GM12878 (cell line): ENCODE measurements around the gene ATP5ME.

Source experiments
- CEBPB ChIP-seq, 2 experiments: fragments of 150-350 bp in 1 of 2; IDR thresholded peaks; 2 replicates each; pipeline ENCODE4 v1.6.1; 2012 to 2014; ENCODE audit warnings: low read depth in 2 of 2, low read length in 2 of 2, borderline replicate concordance in 1 of 2, inconsistent platforms in 1 of 2
- FOXK2 ChIP-seq: fragments of 450-650 bp; IDR thresholded peaks from 2 replicates; pipeline ENCODE4 v1.6.1; 2017; ENCODE audit warnings: mild to moderate bottlenecking, moderate library complexity
- FOXM1 ChIP-seq: IDR thresholded peaks from 2 replicates; pipeline ENCODE4 v1.6.1; 2012; ENCODE audit warnings: low read depth, mild to moderate bottlenecking, inconsistent platforms, low read length, moderate library complexity
- HDAC2 ChIP-seq: fragments of 200-600 bp; sonication (generic); IDR thresholded peaks from 2 replicates; pipeline ENCODE4 v1.6.1; 2017
- NBN ChIP-seq: fragments of 450-650 bp; IDR thresholded peaks from 2 replicates; pipeline ENCODE4 v1.6.1; 2016
- POLR2A ChIP-seq: IDR thresholded peaks from 2 replicates; pipeline ENCODE4 v1.6.1; 2011; ENCODE audit warnings: low read depth, mild to moderate bottlenecking, low read length
- RAD21 ChIP-seq: IDR thresholded peaks from 2 replicates; pipeline ENCODE4 v1.6.1; 2011; ENCODE audit warnings: mild to moderate bottlenecking, low read depth, low read length, moderate library complexity; ENCODE audit not compliant: insufficient read depth
- RFX5 ChIP-seq: IDR thresholded peaks from 2 replicates; pipeline ENCODE4 v1.6.1; 2011; ENCODE audit warnings: low read depth, low read length, improper control_type of control experiment
- SREBF2 ChIP-seq: IDR thresholded peaks from 2 replicates; pipeline ENCODE4 v1.6.1; 2012; ENCODE audit warnings: mild to moderate bottlenecking, low read length
- ZNF274 ChIP-seq: IDR thresholded peaks from one replicate; pipeline ENCODE4 v1.8.0; 2011; ENCODE audit not compliant: insufficient read length, insufficient read depth
- TF ChIP-seq, protein P1 (sequence below): IDR thresholded peaks from 2 replicates; pipeline ENCODE4 v1.6.1; 2012; ENCODE audit warnings: mild to moderate bottlenecking, low read depth, low read length

DNA sequence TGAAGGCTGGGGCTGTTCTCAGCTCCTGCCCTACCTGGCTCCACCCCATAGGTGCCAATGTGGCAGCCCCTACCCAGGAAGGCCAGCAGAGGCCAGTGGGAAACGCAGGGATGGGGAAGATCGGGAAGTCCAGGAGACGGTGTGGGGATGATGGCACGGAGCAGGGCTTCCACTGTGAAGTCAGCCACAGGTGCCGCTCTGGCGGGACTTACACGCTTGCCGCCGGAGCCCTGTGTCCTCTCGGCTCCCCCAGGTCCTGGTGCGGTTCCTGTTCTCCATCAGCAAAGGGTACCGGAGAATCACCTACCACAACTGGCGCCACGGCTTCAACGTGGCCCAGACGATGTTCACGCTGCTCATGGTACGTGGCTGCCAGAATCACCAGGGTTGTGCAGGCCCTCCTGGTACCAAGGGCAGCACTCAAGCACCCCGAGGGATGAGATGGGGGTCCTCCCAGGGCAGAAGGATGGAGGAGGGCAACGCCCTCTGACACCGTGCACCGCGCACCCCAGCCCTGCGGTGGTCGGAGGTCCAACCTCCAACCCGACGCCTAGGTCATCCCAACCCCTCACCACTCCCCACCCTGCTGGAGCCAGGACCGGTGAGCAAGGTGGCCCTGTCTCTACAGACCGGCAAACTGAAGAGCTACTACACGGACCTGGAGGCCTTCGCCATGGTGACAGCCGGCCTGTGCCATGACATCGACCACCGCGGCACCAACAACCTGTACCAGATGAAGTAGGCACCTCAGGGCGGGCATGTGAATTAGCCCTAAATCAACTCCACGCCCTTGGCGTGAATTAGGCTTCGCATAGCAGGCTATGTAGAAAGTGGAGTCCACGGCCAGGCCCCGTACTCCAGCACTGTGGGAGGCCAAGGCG, 12.0 kb downstream of the ATP5ME start:
- TF ChIP-seq RFX5 (no peak), CEBPB (IDR thresholded peaks at IDR 0.05; ENCODE audit: borderline replicate concordance in 1 of 2, low read depth in 2 of 2, low read length in 2 of 2) (no peak), NBN (no peak), POLR2A (no peak), FOXK2 (no peak), ZNF274 (no peak), RAD21 (no peak), FOXM1 (no peak), SREBF2 (no peak), HDAC2 (no peak)
- TF ChIP-seq, protein P1, sequence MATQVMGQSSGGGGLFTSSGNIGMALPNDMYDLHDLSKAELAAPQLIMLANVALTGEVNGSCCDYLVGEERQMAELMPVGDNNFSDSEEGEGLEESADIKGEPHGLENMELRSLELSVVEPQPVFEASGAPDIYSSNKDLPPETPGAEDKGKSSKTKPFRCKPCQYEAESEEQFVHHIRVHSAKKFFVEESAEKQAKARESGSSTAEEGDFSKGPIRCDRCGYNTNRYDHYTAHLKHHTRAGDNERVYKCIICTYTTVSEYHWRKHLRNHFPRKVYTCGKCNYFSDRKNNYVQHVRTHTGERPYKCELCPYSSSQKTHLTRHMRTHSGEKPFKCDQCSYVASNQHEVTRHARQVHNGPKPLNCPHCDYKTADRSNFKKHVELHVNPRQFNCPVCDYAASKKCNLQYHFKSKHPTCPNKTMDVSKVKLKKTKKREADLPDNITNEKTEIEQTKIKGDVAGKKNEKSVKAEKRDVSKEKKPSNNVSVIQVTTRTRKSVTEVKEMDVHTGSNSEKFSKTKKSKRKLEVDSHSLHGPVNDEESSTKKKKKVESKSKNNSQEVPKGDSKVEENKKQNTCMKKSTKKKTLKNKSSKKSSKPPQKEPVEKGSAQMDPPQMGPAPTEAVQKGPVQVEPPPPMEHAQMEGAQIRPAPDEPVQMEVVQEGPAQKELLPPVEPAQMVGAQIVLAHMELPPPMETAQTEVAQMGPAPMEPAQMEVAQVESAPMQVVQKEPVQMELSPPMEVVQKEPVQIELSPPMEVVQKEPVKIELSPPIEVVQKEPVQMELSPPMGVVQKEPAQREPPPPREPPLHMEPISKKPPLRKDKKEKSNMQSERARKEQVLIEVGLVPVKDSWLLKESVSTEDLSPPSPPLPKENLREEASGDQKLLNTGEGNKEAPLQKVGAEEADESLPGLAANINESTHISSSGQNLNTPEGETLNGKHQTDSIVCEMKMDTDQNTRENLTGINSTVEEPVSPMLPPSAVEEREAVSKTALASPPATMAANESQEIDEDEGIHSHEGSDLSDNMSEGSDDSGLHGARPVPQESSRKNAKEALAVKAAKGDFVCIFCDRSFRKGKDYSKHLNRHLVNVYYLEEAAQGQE = no peak
